Keratinocyte (primary cell): ENCODE data around the gene OR2AE1. TPM values are rescaled to one million over a fixed set of nuclear protein-coding genes. Genes with fewer than 3 reads are reported as not detected.

Experiments used
- DNase-seq: peaks from one replicate; pipeline ENCODE4 v3.0.0-alpha.2; 2011; ENCODE audit warnings: low read depth, missing footprints, low spot score
- FAIRE-seq: peaks from 2 replicates; lab custom pipeline; 2011; peaks lifted over from hg19 to GRCh38; lab: Jason Lieb, UNC
- H2AFZ ChIP-seq: 2 replicates; pipeline ENCODE4 v1.6.0; 2012; ENCODE audit warnings: low read length, control low read depth, inconsistent platforms; ENCODE audit not compliant: control insufficient read depth
- H3K27ac ChIP-seq: 2 replicates; pipeline ENCODE4 v1.5.1; 2011; ENCODE audit warnings: low read length; ENCODE audit not compliant: control insufficient read depth, insufficient read depth
- H3K27me3 ChIP-seq: 3 replicates; pipeline ENCODE4 v1.6.0; 2011; ENCODE audit warnings: low read length; ENCODE audit not compliant: control insufficient read depth, insufficient read depth; ENCODE audit errors: extremely low read depth
- H3K36me3 ChIP-seq, 2 experiments: 2 replicates in 1 of 2; 3 replicates in 1 of 2; pipeline ENCODE4 v1.5.1; 2011; ENCODE audit warnings: low read length in 2 of 2, mild to moderate bottlenecking in 1 of 2; ENCODE audit not compliant: control insufficient read depth in 2 of 2, insufficient read depth in 2 of 2; ENCODE audit errors: extremely low read depth in 1 of 2
- H3K4me1 ChIP-seq: 3 replicates; pipeline ENCODE4 v1.5.1; 2011; ENCODE audit warnings: low read length; ENCODE audit not compliant: control insufficient read depth, insufficient read depth; ENCODE audit errors: extremely low read depth
- H3K4me2 ChIP-seq: 3 replicates; pipeline ENCODE4 v1.6.0; 2011; ENCODE audit warnings: low read depth, low read length; ENCODE audit not compliant: control insufficient read depth, insufficient read depth; ENCODE audit errors: extremely low read depth
- H3K4me3 ChIP-seq, 3 experiments: fragments of 200-600 bp in 1 of 3; sonication (generic) in 1 of 3; 2 replicates in 2 of 3; 3 replicates in 1 of 3; pipeline ENCODE4 v1.5.1; 2011 to 2016; ENCODE audit warnings: low read length in 3 of 3, mild to moderate bottlenecking in 3 of 3, control low read depth in 2 of 3, inconsistent platforms in 1 of 3, low read depth in 1 of 3, mixed read lengths in 1 of 3, mixed run types in 1 of 3, moderate library complexity in 1 of 3; ENCODE audit not compliant: control insufficient read depth in 2 of 3, insufficient read depth in 2 of 3; ENCODE audit errors: extremely low read depth in 1 of 3
- H3K79me2 ChIP-seq: 2 replicates; pipeline ENCODE4 v1.6.0; 2012; ENCODE audit warnings: low read length; ENCODE audit not compliant: control insufficient read depth, insufficient read depth
- H3K9ac ChIP-seq: 3 replicates; pipeline ENCODE4 v1.6.0; 2011; ENCODE audit warnings: low read length; ENCODE audit not compliant: control insufficient read depth, insufficient read depth; ENCODE audit errors: extremely low read depth
- H3K9me1 ChIP-seq: 3 replicates; pipeline ENCODE4 v1.6.0; 2011; ENCODE audit warnings: low read length; ENCODE audit not compliant: control insufficient read depth, insufficient read depth; ENCODE audit errors: extremely low read depth
- H3K9me3 ChIP-seq: 2 replicates; pipeline ENCODE4 v1.5.1; 2012; ENCODE audit warnings: low read depth, low read length; ENCODE audit not compliant: control insufficient read depth
- H4K20me1 ChIP-seq: 3 replicates; pipeline ENCODE4 v1.6.0; 2011; ENCODE audit warnings: low read length; ENCODE audit not compliant: control insufficient read depth, insufficient read depth; ENCODE audit errors: extremely low read depth
- EZH2 ChIP-seq: IDR thresholded peaks from one replicate; pipeline ENCODE4 v1.6.1; 2012; ENCODE audit warnings: inconsistent platforms, mild to moderate bottlenecking, low read length, moderate library complexity
- dilution Hi-C: fragments of 300-500 bp; cut with MboI; formaldehyde crosslinking; loops from one replicate; pipeline ENCODE4 v1.7.0; 2020; ENCODE audit warnings: low sequenced_read_pairs; ENCODE audit not compliant: extremely low pct_ligation_motif_present
- polyA minus RNA-seq, 3 experiments: library from RNA; depleted of rRNA, polyadenylated mRNA; stranded (reverse); fragments of >200 nt; gene quantifications; 1 replicate in 1 of 3; 2 replicates in 1 of 3; 3 replicates in 1 of 3; pipeline ENCODE4 v1.2.3, GENCODE V29; 2011
- polyA plus RNA-seq, 5 experiments: library from polyadenylated mRNA; depleted of rRNA in 3 of 5; stranded (reverse) in 3 of 5; stranded (forward) in 1 of 5; unstranded in 1 of 5; fragments of >200 nt; gene quantifications; 1 replicate in 1 of 5; 2 replicates in 3 of 5; 3 replicates in 1 of 5; pipeline versions ENCODE4 v1.2.1 to v1.2.3, GENCODE V29; 2011 to 2012; ENCODE audit warnings: missing spikeins in 2 of 5, low read depth in 1 of 5, low replicate concordance in 1 of 5
- TF ChIP-seq, protein P1 (sequence below), 3 experiments: IDR thresholded peaks in 1 of 3; conservative IDR thresholded peaks in 1 of 3; optimal IDR thresholded peaks in 1 of 3; 2 replicates in 2 of 3; 3 replicates in 1 of 3; pipeline versions ENCODE3 to v1.5.1; 2011; ENCODE audit warnings: low read length in 3 of 3, mild to moderate bottlenecking in 3 of 3, moderate library complexity in 2 of 3, control low read depth in 1 of 3, inconsistent platforms in 1 of 3; ENCODE audit not compliant: insufficient read depth in 2 of 3; ENCODE audit errors: extremely low read depth in 1 of 3

Gene OR2AE1, protein sequence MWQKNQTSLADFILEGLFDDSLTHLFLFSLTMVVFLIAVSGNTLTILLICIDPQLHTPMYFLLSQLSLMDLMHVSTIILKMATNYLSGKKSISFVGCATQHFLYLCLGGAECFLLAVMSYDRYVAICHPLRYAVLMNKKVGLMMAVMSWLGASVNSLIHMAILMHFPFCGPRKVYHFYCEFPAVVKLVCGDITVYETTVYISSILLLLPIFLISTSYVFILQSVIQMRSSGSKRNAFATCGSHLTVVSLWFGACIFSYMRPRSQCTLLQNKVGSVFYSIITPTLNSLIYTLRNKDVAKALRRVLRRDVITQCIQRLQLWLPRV
- 0.09 TPM in 1 of 3 replicates, not detected in the others for polyA plus RNA-seq
- not detected for polyA plus RNA-seq (2011; ENCODE audit: low read depth)
- polyA plus RNA-seq (2011; cell fraction: cytosol; rRNA removed), result not detected in 2 replicates
- 0.11 and 0.55 TPM in 2 replicates for polyA plus RNA-seq (2011; cell fraction: nucleus; rRNA removed)
- not detected in 2 replicates for polyA plus RNA-seq (2012; ENCODE audit: low replicate concordance)
- 0.32 to 1.4 TPM in 2 of 3 replicates, not detected in the other for polyA minus RNA-seq
- polyA minus RNA-seq (2011; cell fraction: cytosol; rRNA and poly(A)+ RNA removed), result not detected
- polyA minus RNA-seq (2011; cell fraction: nucleus; rRNA and poly(A)+ RNA removed), result 1.5 and 1.9 TPM in 2 replicates

- no peak within 1 kb of the TSS for H3K4me3 ChIP-seq
- no peak for TF ChIP-seq EZH2
- TF ChIP-seq, protein P1, sequence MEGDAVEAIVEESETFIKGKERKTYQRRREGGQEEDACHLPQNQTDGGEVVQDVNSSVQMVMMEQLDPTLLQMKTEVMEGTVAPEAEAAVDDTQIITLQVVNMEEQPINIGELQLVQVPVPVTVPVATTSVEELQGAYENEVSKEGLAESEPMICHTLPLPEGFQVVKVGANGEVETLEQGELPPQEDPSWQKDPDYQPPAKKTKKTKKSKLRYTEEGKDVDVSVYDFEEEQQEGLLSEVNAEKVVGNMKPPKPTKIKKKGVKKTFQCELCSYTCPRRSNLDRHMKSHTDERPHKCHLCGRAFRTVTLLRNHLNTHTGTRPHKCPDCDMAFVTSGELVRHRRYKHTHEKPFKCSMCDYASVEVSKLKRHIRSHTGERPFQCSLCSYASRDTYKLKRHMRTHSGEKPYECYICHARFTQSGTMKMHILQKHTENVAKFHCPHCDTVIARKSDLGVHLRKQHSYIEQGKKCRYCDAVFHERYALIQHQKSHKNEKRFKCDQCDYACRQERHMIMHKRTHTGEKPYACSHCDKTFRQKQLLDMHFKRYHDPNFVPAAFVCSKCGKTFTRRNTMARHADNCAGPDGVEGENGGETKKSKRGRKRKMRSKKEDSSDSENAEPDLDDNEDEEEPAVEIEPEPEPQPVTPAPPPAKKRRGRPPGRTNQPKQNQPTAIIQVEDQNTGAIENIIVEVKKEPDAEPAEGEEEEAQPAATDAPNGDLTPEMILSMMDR (optimal IDR thresholded peaks at IDR 0.05 in 1 of 3, IDR thresholded peaks at IDR 0.05 in 1 of 3, conservative IDR thresholded peaks at IDR 0.05 in 1 of 3; ENCODE audit: extremely low read depth in 1 of 3, insufficient read depth in 2 of 3, low read length in 3 of 3), result no peak
- no peak within 1 kb of the TSS for H3K9ac ChIP-seq
- H3K27me3 ChIP-seq, result no peaks in the 10 kb centered on the region
- no peaks in the 10 kb centered on the region for H3K9me3 ChIP-seq
- DNase-seq (no peak), FAIRE-seq (no peak)
- H3K9me1 ChIP-seq, result no peaks in the 10 kb centered on the region
- no peaks in the 10 kb centered on the region for H3K79me2 ChIP-seq
- H3K36me3 ChIP-seq, result no peaks in the 10 kb centered on the region
- H3K4me1 ChIP-seq, result no peaks in the 10 kb centered on the region
- dilution Hi-C loops, result no loop called here
- H3K27ac ChIP-seq, result no peak within 1 kb of the TSS
- no peaks in the 10 kb centered on the region for H4K20me1 ChIP-seq
- no peak within 1 kb of the TSS for H2AFZ ChIP-seq
- H3K4me2 ChIP-seq, result no peak within 1 kb of the TSS
Measured at GRCh38 chr7:99876933-99877332, at the start of gene OR2AE1. TSS of gene OR2AE1 (minus strand) at chr7:99877033. CDS start at chr7:99877033, 0 bp downstream.

DNA sequence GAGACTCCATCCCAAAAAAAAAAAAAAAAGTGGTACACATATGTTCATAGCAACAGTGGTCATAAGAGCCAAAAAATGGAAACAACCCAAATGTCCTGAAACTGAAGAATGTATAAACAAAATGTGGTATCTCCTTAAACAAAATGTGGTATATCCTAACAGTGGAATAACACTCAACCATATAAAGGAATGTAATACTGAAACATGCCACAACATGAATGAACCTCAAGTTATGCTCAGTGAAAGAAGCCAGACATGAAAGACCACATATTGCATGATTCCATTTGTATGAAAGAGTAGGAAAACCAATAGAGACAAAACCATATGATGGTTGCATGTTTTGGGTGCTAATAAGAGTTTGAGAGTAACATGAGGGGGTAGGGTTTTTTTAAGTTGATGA lies 49.5 kb upstream of the OR2AE1 start:
- Histone ChIP-seq H3K27ac (no peak overlapping the region), H3K4me2 (peak overlapping the region; percentile 17), H3K9me3 (no peaks in the 10 kb centered on the region), H3K79me2 (no peaks in the 10 kb centered on the region), H3K36me3 (peaks cover 0 to 1% of the 10 kb centered on the region in 2 experiments), H2AFZ (no peak overlapping the region), H4K20me1 (no peaks in the 10 kb centered on the region), H3K4me3 (no peak overlapping the region), H3K4me1 (peaks cover 10% of the 10 kb centered on the region), H3K9me1 (no peaks in the 10 kb centered on the region), H3K9ac (no peak overlapping the region), H3K27me3 (no peaks in the 10 kb centered on the region)
- DNase-seq (no peak), FAIRE-seq (peak; percentile 26)
- TF ChIP-seq EZH2, result no peak
- TF ChIP-seq, protein P1 (optimal IDR thresholded peaks at IDR 0.05 in 1 of 3, IDR thresholded peaks at IDR 0.05 in 1 of 3, conservative IDR thresholded peaks at IDR 0.05 in 1 of 3; ENCODE audit: extremely low read depth in 1 of 3, insufficient read depth in 2 of 3, low read length in 3 of 3), result no peak
- dilution Hi-C loops, result no loop called here
